ENCODE results near the gene HS3ST3A1.

DNA sequence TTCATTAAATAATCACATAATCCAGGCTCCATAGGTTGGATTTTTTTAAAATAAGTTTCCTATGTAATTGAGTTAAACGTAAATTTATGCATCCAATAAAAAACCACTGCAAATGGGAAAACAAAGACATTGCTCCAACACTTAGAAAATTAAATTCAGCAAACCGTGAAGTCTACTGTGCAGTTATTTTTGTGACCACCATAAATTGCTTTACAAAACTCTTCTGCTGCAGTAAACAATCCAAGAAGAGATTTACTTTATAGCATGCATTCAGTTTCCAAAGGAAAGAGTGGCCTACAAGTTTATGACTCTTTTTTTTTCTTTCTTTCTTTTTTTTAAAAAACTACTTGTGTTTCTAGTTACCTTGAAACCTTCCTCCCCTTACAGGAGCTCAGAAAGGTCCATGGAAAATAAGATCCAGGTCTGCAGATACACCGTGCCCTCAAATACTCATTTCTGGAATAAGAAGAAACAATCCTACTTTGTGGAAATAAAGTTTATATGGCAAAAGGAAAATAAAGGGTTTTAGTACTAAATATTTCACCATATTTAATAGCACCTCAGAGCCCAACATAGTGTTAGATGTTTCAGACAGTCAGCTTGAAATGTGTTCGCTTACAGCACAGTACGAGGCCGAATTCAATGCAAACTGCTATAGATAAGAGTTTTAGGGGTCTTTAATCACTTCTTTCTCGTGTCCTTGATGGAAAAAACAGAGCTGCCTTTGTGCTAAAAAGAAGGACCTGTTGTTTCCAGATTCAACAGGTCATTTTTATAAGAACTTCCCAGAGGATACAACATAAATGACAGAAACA lies 3.2 kb downstream of the HS3ST3A1 start:
- TF ChIP-seq EZH2 (IDR thresholded peaks at IDR 0.05; ENCODE audit: low read length, unreplicated experiment) = no peak
- TF ChIP-seq, protein P1, sequence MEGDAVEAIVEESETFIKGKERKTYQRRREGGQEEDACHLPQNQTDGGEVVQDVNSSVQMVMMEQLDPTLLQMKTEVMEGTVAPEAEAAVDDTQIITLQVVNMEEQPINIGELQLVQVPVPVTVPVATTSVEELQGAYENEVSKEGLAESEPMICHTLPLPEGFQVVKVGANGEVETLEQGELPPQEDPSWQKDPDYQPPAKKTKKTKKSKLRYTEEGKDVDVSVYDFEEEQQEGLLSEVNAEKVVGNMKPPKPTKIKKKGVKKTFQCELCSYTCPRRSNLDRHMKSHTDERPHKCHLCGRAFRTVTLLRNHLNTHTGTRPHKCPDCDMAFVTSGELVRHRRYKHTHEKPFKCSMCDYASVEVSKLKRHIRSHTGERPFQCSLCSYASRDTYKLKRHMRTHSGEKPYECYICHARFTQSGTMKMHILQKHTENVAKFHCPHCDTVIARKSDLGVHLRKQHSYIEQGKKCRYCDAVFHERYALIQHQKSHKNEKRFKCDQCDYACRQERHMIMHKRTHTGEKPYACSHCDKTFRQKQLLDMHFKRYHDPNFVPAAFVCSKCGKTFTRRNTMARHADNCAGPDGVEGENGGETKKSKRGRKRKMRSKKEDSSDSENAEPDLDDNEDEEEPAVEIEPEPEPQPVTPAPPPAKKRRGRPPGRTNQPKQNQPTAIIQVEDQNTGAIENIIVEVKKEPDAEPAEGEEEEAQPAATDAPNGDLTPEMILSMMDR (conservative IDR thresholded peaks at IDR 0.05; ENCODE audit: low read depth, low read length) = no peak
- TF ChIP-seq EZH2phosphoT487 (IDR thresholded peaks at IDR 0.05; ENCODE audit: borderline replicate concordance, low read length) = no peak

Data from PC-3 (cell line).